K562 (cell line): Measurements from ENCODE around the gene HBM. TPM values are rescaled to one million over a fixed set of nuclear protein-coding genes. Genes with fewer than 3 reads are reported as not detected.

Experiments
- ATAC-seq: fragments of 200-7000 bp; cut with Tn5 transposase; 3 replicates; pipeline ENCODE4 v1.9.1; 2020; ENCODE audit warnings: moderate library complexity
- BruUV-seq: library from RNA; stranded (reverse); fragments of 400-500 nt; replicated peaks from 2 replicates; lab custom pipeline; 2021; lab: Mats Ljungman, UMichigan
- CTCF ChIA-PET: fragments of 300-600 bp; formaldehyde crosslinking; extraction: SDS; loops from one replicate; lab custom pipeline; 2021; ENCODE audit warnings: low intra/inter-chr PET ratio; lab: Yijun Ruan, JAX
- POLR2A ChIA-PET: fragments of 300-600, 350-650 bp; sonication (Branson Sonifier 250); formaldehyde crosslinking; extraction: SDS; loops from one replicate; lab custom pipeline; 2021; ENCODE audit warnings: antibody characterized with exemption, inconsistent platforms; lab: Yijun Ruan, JAX
- DNase-seq, 4 experiments: peaks; one replicate each; pipeline versions ENCODE4 v3.0.0 to v3.0.0-alpha.2; 2011 to 2018; ENCODE audit warnings: low spot score in 3 of 4, mixed read lengths in 3 of 4; ENCODE audit errors: extremely low read depth in 1 of 4
- FAIRE-seq: peaks from 2 replicates; lab custom pipeline; 2011; peaks lifted over from hg19 to GRCh38; lab: Jason Lieb, UNC
- H2AFZ ChIP-seq: 2 replicates; pipeline ENCODE4 v1.6.0; 2011; ENCODE audit warnings: low read depth, low read length, control low read depth, inconsistent platforms
- H3K27ac ChIP-seq: fragments of 200-600 bp; 3 replicates; pipeline ENCODE4 v1.8.0; 2011; ENCODE audit warnings: low read depth, mild to moderate bottlenecking, control low read depth, inconsistent platforms, low read length, moderate library complexity, mixed read lengths; ENCODE audit errors: extremely low read depth
- H3K27me3 ChIP-seq, 2 experiments: fragments of 300-600 bp in 1 of 2; 2 replicates in 1 of 2; 3 replicates in 1 of 2; pipeline versions ENCODE4 v1.6.0 to v1.8.0; 2011; ENCODE audit warnings: inconsistent platforms in 2 of 2, low read length in 2 of 2, mild to moderate bottlenecking in 1 of 2, mixed read lengths in 1 of 2, moderate library complexity in 1 of 2; ENCODE audit not compliant: control insufficient read depth in 2 of 2, insufficient read depth in 2 of 2
- H3K36me3 ChIP-seq: fragments of 300-600 bp; 3 replicates; pipeline ENCODE4 v1.8.0; 2011; ENCODE audit warnings: mild to moderate bottlenecking, low read length, inconsistent platforms; ENCODE audit not compliant: control insufficient read depth, insufficient read depth
- H3K4me1 ChIP-seq, 2 experiments: fragments of 200-600 bp in 1 of 2; replicated peaks in 1 of 2; 2 replicates in 1 of 2; 3 replicates in 1 of 2; pipeline versions ENCODE4 v1.5.1 to v1.8.0; 2011; ENCODE audit warnings: inconsistent platforms in 2 of 2, low read length in 2 of 2, mild to moderate bottlenecking in 1 of 2, mixed read lengths in 1 of 2, moderate library complexity in 1 of 2; ENCODE audit not compliant: control insufficient read depth in 2 of 2, insufficient read depth in 2 of 2
- H3K4me2 ChIP-seq: 2 replicates; pipeline ENCODE4 v1.6.1; 2011; ENCODE audit warnings: low read length, control low read depth, inconsistent platforms, mixed read lengths; ENCODE audit not compliant: insufficient read depth
- H3K4me3 ChIP-seq: fragments of 200-600 bp; sonication (generic), shearing (Covaris generic); 2 replicates; pipeline ENCODE4 v1.5.1; 2016; ENCODE audit warnings: control low read depth, inconsistent platforms
- H3K79me2 ChIP-seq: fragments of 200-600 bp; 3 replicates; pipeline ENCODE4 v1.8.0; 2011; ENCODE audit warnings: low read length, inconsistent platforms; ENCODE audit not compliant: control insufficient read depth, insufficient read depth
- H3K9ac ChIP-seq, 2 experiments: 2 replicates each; pipeline versions ENCODE4 v1.6.0 to v1.6.1; 2011; ENCODE audit warnings: low read depth in 2 of 2, low read length in 2 of 2, control low read depth in 1 of 2, inconsistent platforms in 1 of 2, mild to moderate bottlenecking in 1 of 2, mixed read lengths in 1 of 2; ENCODE audit not compliant: insufficient read depth in 1 of 2
- H3K9me1 ChIP-seq: one replicate; pipeline ENCODE4 v1.6.0; 2011; ENCODE audit warnings: inconsistent platforms, mild to moderate bottlenecking, low read length, moderate library complexity; ENCODE audit not compliant: control insufficient read depth, insufficient read depth
- H3K9me3 ChIP-seq: replicated peaks from 2 replicates; pipeline ENCODE4 v1.5.1; 2011; ENCODE audit warnings: low read depth, low read length, inconsistent platforms; ENCODE audit not compliant: control insufficient read depth, insufficient read depth
- H4K20me1 ChIP-seq: replicated peaks from 2 replicates; pipeline ENCODE4 v1.6.1; 2011; ENCODE audit warnings: low read length, inconsistent platforms, mixed read lengths; ENCODE audit not compliant: control insufficient read depth, insufficient read depth
- DMBX1 ChIP-seq: fragments of 250-450 bp; sonication (Bioruptor Pico); IDR thresholded peaks from 2 replicates; pipeline ENCODE4 v1.8.0; 2022; ENCODE audit warnings: inconsistent platforms, mild to moderate bottlenecking, moderate library complexity, borderline replicate concordance
- FOXJ2 ChIP-seq: fragments of 200-800 bp; sonication (Bioruptor generic); IDR thresholded peaks from 2 replicates; pipeline ENCODE4 v1.6.1; 2016; ENCODE audit warnings: missing genetic modification characterization, missing compliant biosample characterization
- GABPA ChIP-seq: fragments of 200-800 bp; sonication (Bioruptor generic); conservative IDR thresholded peaks from 2 replicates; pipeline ENCODE4 v1.6.1; 2016; ENCODE audit warnings: low read depth, missing genetic modification characterization, missing compliant biosample characterization
- JUNB ChIP-seq: fragments of 450-650 bp; formaldehyde crosslinking; conservative IDR thresholded peaks from 2 replicates; pipeline ENCODE4 v1.4.0; 2020; ENCODE audit warnings: mild to moderate bottlenecking
- KDM4B ChIP-seq, 2 experiments: fragments of 450-650 bp in 1 of 2; sonication (generic) in 1 of 2; IDR thresholded peaks; 2 replicates each; pipeline ENCODE4 v1.6.1; 2016 to 2017; ENCODE audit warnings: borderline replicate concordance in 2 of 2, antibody characterized with exemption in 1 of 2, low read depth in 1 of 2, mild to moderate bottlenecking in 1 of 2
- MBD2 ChIP-seq: sonication (generic); IDR thresholded peaks from 2 replicates; pipeline ENCODE4 v1.6.1; 2016; ENCODE audit warnings: low read depth, borderline replicate concordance
- MEIS2 ChIP-seq: fragments of 450-650 bp; IDR thresholded peaks from 2 replicates; pipeline ENCODE4 v1.6.1; 2014; ENCODE audit warnings: mild to moderate bottlenecking; ENCODE audit not compliant: partially characterized antibody
- PCBP1 ChIP-seq: fragments of 200-400 bp; formaldehyde crosslinking; IDR thresholded peaks from 2 replicates; pipeline ENCODE4 v1.6.1; 2018; ENCODE audit warnings: mild to moderate bottlenecking, low read depth, low read length; ENCODE audit not compliant: poor library complexity, severe bottlenecking
- RCOR1 ChIP-seq, 2 experiments: IDR thresholded peaks; 2 replicates each; pipeline ENCODE4 v1.6.1; 2012; ENCODE audit warnings: low read depth in 2 of 2, low read length in 2 of 2, borderline replicate concordance in 1 of 2, improper control_type of control experiment in 1 of 2
- SMARCC2 ChIP-seq: fragments of 450-650 bp; IDR thresholded peaks from 2 replicates; pipeline ENCODE4 v1.6.1; 2017; ENCODE audit warnings: antibody characterized with exemption, moderate library complexity, mild to moderate bottlenecking, low read depth
- ZNF23 ChIP-seq: fragments of 250-450 bp; sonication (Bioruptor Pico); IDR thresholded peaks from 2 replicates; pipeline ENCODE4 v1.4.0; 2020; ENCODE audit warnings: mild to moderate bottlenecking
- WGBS: fragments of 100-300 bp; shearing (Covaris generic); methylation state at CpG from one replicate; pipeline ENCODE4 v1.1.6; 2016; ENCODE audit warnings: low coverage, mixed read lengths; ENCODE audit not compliant: insufficient coverage; ENCODE audit errors: missing lambda C conversion rate; 5-methylcytosine and 5-hydroxymethylcytosine counted together
- in situ Hi-C: fragments of 300-500 bp; cut with MboI; formaldehyde crosslinking; loops from 4 replicates; pipeline ENCODE4 v1.15.0; 2018; ENCODE audit warnings: inconsistent platforms, mixed read lengths
- intact Hi-C: fragments of 100-400 bp; cut with micrococcal nuclease; formaldehyde crosslinking; loops from 2 replicates; pipeline ENCODE4 v1.14.2; 2022
- polyA plus RNA-seq, 8 experiments: library from polyadenylated mRNA; depleted of rRNA in 4 of 8; stranded (reverse) in 5 of 8; unstranded in 3 of 8; fragments of >200 nt; fragmentation: Nextera tagmentation in 2 of 8; fragmentation: Illumina TruSeq in 1 of 8; extraction: Ambion mirVana in 2 of 8; extraction: Trizol in 1 of 8; gene quantifications; 2 replicates each; pipeline versions ENCODE4 v1.2.1 to v1.2.3, GENCODE V29; 2011 to 2014; ENCODE audit warnings: inconsistent platforms in 1 of 8, missing spikeins in 1 of 8
- total RNA-seq, 7 experiments: library from RNA; depleted of rRNA in 6 of 7; stranded (reverse); fragments of >200 nt in 6 of 7; fragmentation: Illumina TruSeq in 2 of 7; extraction: Trizol in 2 of 7; gene quantifications; 2 replicates each; pipeline versions ENCODE4 v1.2.1 to v1.2.3, GENCODE V29; 2011 to 2021; ENCODE audit warnings: low replicate concordance in 1 of 7
- TF ChIP-seq, protein P1 (sequence below), 3 experiments: IDR thresholded peaks in 2 of 3; conservative IDR thresholded peaks in 1 of 3; 2 replicates each; pipeline ENCODE4 v1.5.1; 2011 to 2012; ENCODE audit warnings: low read length in 3 of 3, mild to moderate bottlenecking in 3 of 3, control low read depth in 2 of 3, improper control_type of control experiment in 1 of 3, inconsistent platforms in 1 of 3, low read depth in 1 of 3, mixed read lengths in 1 of 3, moderate library complexity in 1 of 3; ENCODE audit not compliant: insufficient read depth in 2 of 3

HBM gene
- total and polyA plus RNA-seq, 9 of the 15 experiments (the other 6 are each of a cell fraction or from before 2014, with no cell fraction given) = not detected

DNA sequence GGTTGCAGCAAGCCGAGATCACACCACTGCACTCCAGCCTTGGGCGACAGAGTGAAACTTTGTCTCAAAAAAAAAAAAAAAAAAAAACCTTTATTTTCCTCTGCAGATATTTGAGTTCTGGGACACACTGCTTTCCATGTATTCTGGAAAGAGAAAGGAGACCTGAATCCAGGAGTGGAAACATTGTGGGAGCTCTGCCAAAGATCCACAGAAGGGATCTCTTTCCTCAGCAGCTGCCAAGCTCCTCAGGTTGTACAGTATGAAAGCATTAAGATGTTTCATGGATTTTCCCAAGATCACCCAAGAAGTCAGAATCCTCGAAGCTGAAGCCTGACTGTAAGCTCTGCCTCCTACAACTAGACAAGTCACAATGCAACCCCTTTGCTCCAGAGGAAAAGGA is 40.8 kb upstream of the HBM start (continued):
- TF ChIP-seq, protein P1, sequence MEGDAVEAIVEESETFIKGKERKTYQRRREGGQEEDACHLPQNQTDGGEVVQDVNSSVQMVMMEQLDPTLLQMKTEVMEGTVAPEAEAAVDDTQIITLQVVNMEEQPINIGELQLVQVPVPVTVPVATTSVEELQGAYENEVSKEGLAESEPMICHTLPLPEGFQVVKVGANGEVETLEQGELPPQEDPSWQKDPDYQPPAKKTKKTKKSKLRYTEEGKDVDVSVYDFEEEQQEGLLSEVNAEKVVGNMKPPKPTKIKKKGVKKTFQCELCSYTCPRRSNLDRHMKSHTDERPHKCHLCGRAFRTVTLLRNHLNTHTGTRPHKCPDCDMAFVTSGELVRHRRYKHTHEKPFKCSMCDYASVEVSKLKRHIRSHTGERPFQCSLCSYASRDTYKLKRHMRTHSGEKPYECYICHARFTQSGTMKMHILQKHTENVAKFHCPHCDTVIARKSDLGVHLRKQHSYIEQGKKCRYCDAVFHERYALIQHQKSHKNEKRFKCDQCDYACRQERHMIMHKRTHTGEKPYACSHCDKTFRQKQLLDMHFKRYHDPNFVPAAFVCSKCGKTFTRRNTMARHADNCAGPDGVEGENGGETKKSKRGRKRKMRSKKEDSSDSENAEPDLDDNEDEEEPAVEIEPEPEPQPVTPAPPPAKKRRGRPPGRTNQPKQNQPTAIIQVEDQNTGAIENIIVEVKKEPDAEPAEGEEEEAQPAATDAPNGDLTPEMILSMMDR (IDR thresholded peaks at IDR 0.05 in 2 of 3, conservative IDR thresholded peaks at IDR 0.05 in 1 of 3; ENCODE audit: insufficient read depth in 2 of 3, low read depth in 1 of 3, low read length in 3 of 3) = no peak
- TF ChIP-seq KDM4B (IDR thresholded peaks at IDR 0.05; ENCODE audit: borderline replicate concordance in 2 of 2, low read depth in 1 of 2) (no peak), FOXJ2 (no peak), MBD2 (no peak), SMARCC2 (no peak), MEIS2 (no peak)

DNA sequence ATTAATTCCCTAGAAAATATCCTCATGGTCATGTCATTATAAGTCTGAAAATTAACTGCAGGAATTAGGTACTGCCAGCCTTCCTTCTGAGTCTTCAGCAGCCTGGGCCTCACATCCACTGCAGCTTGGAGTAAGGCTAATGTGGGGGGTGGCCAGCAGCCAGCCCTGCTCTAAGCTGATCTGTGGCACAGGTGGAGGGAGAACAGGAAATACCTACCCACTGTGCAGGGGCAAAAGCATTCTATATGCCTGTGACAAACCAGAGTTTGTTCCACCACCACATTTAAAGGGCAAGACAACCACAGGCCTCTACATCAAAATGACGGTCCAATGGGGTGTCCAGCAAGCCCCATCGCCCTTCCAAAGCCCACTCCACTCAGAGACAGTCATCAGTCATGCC is 36.7 kb upstream of the HBM start:
- in situ Hi-C loops = no loop called here
- no TSS peak for BruUV-seq
- WGBS = 86% methylated on average over 2 of the region's 2 CpGs
- no peaks in the 10 kb centered on the region for H4K20me1 ChIP-seq
- FAIRE-seq = no peak
- no peak for TF ChIP-seq PCBP1
- no peak for TF ChIP-seq MBD2
- no peak for TF ChIP-seq JUNB (CRISPR knock-in tag)
- no peak for TF ChIP-seq ZNF23 (CRISPR knock-in tag)
- no peak for TF ChIP-seq DMBX1 (CRISPR knock-in tag)
- 0 out of 4 replicates have a peak, but pooled peaks of 1 of the 2 experiments have one; percentile 4 for TF ChIP-seq RCOR1 (IDR thresholded peaks at IDR 0.05; ENCODE audit: borderline replicate concordance in 1 of 2, low read depth in 2 of 2, low read length in 2 of 2)
- TF ChIP-seq GABPA (tag) = no peak
- intact Hi-C loops = no loop called here
- H3K27ac ChIP-seq = no peak overlapping the region
- no peaks in the 10 kb centered on the region for H3K9me1 ChIP-seq
- no peak overlapping the region for H2AFZ ChIP-seq
- H3K27me3 ChIP-seq = no peaks in the 10 kb centered on the region
- H3K9ac ChIP-seq = peak overlapping the region in 1 of 2 experiments; percentile 31; a peak in 1 of 4 replicates
- no peak overlapping the region for H3K4me2 ChIP-seq
- DNase-seq = no peak
- H3K4me3 ChIP-seq = no peak overlapping the region
- CTCF ChIA-PET = no interaction called here
- ATAC-seq = no peak
- peaks cover 43% of the 10 kb centered on the region for H3K36me3 ChIP-seq
- POLR2A ChIA-PET = no interaction called here
- H3K79me2 ChIP-seq = peaks cover 60% of the 10 kb centered on the region
- peaks cover 33 to 35% of the 10 kb centered on the region in 2 experiments; a peak in 4 of 5 replicates for H3K4me1 ChIP-seq
- H3K9me3 ChIP-seq = no peaks in the 10 kb centered on the region
